NOMO-1 (cell line): Measurements from ENCODE around the gene IL1A.

Experiments used
- DNase-seq, 2 experiments: peaks; one replicate each; lab custom pipeline; 2025; ENCODE audit not compliant: unreplicated experiment in 2 of 2; lab: John Stamatoyannopoulos, UW

IL1A gene

DNA sequence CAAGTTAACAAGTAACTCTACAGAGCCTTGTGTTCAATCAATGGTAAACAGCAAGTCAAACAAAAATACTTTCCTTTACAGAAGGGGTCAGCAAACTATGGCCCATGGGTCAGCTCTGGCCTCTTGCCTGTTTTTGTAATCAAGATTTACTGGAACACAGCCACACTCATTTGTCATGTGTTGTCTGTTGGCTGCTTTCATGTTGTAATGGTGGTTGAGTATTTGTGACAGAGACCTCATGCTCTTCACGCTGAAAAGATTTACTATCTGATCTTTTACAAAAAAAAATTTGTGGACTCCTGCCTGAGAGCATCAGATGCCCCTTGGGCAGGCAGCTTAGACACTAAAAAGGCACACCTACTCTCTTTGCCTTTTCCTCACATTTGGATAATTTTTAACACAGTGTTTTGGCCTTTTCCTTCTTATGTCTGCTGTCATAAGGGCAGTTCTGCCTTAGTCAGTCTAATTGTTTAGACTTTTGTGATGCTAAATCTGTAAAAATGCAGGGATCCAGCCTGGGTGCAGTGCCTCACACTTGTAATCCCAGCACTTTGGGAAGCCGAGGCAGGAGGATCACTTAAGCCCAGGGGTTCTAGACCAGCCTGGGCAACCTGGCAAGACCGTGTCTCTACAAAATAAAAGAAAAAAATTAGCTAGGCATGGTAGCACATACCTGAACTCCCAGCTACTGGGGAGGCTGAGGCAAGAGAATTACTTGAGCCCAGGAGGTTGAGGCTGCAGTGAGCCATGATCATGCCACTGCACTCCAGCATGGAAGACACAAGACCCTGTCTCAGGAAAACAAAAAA lies 34.0 kb upstream of the IL1A start:
- no peak for DNase-seq

DNA sequence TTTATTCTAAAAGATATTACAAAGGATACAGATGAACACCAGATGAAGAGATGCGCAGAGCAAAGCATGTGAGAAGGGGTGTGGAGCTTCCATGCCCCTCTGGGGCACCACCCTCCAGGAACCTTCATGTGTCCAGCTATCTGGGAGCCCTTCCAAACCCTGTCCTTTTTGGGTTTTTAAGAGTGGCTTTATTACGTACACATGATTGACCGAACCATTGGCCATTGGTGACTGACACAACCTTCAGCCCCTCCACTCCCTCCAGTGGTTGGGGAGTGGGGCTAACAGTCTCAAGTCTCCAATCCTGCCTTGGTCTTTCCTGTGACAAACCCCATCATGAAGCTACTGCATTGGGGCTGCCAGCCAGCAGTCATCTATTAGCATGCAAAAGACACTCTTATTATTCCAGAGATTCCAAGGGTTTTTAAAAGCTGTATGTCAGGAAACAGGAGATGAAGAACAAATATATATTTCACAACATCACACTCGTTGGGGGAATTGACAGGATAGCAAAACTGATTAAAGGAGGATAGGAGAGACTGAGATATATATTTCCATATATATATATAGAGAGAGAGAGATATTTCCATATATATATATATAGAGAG lies 32.9 kb upstream of the IL1A start:
- DNase-seq = no peak

DNA sequence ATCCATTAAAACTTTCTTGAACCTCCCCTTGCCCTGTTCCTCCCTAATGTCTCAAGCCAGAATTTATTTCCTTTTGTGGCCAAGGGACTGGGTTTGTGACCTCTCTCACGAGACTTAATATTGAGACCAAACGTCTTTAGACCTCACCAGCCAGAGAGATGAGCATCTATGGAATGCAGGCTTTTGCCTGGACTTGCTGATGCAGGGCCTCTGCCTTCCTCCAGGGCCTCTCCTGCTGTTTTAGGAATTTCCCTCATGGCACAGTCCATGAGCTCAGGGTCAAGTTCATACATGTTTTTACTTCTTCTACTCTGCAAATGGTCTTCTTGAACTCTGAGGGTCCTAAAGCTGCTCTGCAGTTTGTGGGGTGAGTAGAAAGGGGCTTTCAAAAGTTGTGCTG lies 30.0 kb upstream of the IL1A start:
- no peak for DNase-seq

DNA sequence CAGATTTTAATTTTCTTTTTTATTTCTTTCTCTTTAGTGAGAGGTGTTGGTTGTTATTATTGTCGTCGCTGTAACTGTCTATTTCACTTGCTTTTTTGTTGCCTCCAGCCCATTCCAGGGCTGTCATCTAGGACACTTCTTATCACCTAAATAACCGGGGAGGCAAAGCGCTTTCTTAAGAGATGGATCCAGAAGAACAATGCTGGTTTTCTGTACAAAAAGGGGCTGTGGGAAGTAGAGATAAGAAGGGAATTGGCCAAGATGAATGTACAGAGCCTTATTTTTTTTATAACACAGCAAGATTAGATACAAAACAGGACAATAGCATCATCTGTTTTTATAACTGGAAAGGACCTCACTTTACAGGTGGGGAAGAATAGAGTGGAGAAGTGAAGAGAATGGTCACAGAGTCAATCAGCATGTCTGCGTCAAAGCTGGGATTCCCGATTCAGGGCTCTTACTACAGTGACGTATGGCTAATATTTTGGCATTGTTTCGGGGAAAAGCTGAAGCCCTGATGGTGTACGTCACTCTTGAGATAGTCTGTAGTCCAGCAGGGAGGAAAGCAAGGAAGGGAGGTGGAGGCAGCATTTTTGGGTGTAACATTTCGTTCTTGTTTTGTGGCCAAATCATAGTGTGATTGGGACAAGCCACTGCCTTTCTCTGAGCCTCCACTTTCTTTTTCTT lies 29.1 kb upstream of the IL1A start:
- no peak for DNase-seq

DNA sequence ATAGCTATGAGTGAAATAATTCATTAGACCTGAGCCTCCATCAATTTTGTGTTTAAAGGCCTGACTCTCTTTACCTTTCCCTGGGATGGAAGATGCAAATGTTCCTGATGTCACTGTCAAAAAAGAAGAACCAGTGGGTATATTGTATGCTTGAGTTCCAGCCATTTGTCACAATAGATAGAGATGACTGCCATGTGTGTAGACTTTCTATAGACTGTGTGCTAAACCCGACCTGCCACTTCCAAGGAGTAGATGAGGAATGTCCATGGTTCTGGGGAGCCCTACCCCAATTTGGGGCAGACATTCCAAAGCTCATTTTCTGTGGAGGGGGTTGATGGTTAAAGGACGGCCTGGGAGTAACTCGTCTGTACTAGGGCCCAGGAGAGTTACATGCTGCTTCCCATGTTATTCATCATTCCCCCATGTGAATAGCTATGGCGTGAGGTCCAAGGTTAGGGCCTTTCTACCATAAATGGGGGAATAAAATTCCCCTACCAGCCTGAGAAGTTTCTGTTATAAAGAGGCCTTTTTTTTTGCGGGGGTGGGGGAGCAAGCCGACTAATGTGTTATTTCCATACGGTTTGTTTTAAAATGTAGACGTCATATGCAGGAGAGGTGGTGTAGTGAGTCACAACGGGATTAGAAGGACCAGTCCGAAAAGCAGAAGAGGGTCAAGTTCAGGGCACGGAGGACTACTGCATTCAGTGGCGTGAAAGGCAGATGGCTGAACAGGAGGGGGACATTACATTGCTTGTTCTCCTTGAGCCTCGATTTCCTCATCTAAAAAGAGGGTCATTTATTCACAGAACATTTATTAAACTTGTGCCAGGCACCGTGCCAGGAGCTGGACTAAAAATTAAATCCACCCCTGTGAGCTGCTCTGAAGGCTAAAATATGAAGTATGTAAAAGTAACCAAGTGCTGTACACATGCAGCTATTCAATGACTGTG lies 28.3 kb upstream of the IL1A start:
- DNase-seq = no peak

DNA sequence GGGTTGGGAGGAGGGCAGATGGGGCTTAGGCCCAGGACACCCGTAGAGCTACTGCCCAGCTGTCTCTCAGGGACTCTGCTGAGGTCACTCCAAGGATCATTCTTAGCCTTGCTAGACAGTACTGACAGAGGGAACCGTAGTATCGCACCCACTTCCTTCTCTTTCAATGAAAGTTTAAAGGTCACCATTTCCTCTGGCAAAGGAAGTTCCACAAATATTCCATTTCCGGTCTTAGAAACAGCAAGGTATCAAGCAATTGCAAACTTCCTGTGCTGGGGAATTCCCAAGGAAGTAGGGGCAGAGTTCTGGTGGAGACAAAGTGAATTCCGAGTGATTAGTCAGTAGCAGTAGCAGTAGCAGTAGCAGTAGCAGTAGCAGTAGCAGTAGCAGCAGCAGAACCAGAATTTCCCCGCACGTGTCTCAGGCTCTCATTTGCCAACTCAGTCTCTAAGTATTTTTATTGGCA lies 27.6 kb upstream of the IL1A start:
- peak in 1 of 2 experiments; percentile 13 for DNase-seq

DNA sequence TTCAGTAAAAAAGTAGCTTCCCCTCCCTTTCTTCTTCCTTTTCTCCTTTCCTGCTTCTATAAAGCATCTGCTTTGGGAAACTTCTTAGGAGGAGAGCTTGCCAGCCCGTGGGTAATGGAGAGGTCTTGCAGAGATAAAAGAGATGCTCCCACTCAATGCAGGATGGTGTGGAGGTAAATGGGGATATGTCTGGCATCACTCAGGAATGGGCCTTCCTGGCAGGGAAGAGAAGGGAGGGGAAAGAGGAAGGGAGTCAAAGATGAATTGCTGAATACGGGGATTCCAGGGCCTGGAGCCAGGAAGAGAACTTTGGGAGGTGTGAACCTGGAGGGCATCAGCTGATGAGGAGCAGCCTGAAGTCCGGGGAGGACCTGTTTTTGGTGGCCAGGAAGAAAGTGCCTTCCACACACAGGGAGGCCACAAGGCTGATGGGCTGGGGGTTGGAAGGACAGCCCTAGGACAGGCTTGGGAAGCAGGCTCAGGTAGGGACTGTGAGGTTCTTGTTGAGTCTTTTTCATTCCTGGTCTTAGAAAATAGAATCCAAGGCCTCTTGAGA lies 27.1 kb upstream of the IL1A start:
- no peak for DNase-seq

DNA sequence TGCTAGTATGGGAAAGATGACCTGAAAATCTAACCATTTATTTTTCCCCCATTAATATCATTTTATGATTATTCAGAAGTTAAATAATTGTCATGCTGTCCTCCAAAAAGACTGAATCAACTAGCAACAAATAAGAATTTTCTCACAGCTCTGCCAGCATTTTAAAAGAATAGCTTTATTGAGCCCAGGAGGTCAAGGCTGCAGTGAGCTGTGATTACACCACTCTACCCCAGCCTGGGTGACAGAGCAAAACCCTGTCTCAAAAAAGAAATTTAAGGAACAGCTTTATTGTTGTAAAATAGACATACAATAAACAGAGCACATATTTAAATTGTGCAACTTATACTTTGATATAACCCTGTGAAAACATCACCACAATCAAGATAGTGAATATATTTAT lies 24.8 kb upstream of the IL1A start:
- DNase-seq = no peak

GRCh38 chr2:112807233-112807807 lies 23.0 kb upstream of the IL1A start:
- no peak for DNase-seq

GRCh38 chr2:112805542-112805941 lies 21.2 kb upstream of the IL1A start:
- DNase-seq = no peak

DNA sequence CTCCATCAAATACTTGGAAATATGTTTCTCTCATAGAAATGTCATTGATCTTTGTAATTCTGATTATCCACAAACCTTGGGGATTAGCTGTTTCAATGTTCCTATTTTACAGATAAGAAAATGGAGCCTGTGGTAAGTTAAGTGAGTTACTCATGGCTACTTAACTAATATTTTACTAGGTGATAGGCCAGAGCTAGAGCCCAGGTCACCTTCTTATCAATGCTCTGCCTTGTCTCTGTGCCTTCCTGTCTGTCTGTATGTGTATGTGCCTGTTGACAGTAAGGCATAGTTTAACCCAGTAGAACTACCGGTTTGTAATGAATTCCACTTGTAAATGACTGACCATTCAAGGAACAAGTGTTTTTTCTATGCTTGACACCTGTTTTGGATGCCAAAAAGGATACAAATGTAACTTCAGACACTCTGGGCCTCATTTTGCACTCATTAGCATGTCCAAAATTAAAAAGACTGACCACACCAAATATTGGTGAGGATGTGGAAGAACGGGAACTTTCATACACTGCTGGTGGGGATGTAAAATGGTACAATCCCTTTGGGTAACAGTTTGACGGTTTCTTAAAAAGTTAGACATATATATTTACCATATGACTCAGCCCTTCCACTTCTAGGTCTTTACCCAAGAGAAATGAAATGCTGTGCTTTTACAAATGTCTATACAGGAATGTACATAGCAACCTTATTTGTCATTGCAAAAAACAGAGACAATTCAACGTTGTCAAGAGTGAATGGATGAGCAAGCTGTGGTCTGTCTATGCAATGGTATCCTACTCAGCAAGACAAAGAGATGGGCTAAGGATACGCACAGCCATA lies 19.6 kb upstream of the IL1A start:
- no peak for DNase-seq

- DNase-seq = no peak
These were observed 16.7 kb upstream of the IL1A start for GRCh38 chr2:112800881-112801583.

DNA sequence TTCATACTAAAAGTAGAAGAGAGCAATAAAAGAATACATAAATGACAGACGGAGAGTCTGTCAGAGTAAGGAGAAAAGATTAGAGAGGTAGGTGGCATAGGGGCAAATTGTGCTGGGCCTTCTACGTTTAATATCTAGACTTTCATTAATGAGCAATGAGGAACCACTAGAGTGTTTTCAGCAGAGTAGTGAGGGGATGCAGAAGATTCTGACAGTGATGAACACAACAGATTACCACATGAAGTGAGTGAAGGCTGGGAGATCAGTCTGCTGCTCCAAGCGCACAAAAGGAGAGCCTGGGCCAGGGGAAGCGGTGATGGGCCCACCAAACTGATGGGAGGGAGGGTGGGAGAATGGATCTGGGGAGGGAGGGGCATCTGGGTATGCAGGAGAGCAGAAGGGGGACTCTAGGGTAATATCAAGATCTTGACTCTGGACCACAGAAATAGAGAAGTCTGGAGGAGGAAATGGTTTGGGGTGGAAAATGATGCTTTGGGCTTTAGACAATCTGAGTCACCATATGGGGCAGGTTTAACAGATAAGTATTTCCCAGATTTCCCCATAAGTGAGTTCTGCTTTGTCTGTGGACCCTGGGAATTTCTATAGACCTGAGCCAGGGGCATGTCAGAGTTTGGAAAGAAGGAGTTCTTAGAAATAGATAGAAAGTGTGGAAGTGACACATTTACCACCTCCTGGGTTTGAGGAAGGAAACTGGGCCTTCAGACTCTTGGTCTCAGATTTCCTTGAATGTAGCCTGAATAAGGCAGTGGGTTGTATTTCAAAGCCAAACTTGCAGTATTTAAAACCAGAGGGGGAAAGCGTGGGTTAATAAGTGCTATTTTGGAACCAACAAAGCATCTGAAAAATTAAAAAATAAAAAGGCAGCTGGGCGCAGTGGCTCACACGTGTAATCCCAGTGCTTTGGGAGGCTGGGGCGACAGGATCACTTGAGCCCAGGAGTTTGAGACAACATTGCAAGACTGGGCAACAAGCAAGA lies 15.0 kb upstream of the IL1A start:
- peak in 1 of 2 experiments; percentile 67 for DNase-seq

- no peak for DNase-seq
These were observed 12.2 kb upstream of the IL1A start for GRCh38 chr2:112796486-112796885.

GRCh38 chr2:112795774-112796173 lies 11.5 kb upstream of the IL1A start:
- peak; percentile 25 to 33 for DNase-seq

- no peak for DNase-seq
These were observed 10.5 kb upstream of the IL1A start for GRCh38 chr2:112794841-112795240.

GRCh38 chr2:112794131-112794733 lies 9.9 kb upstream of the IL1A start:
- peak; percentile 91 to 97 for DNase-seq
